LoVo (cell line): ENCODE data around the gene OR4N2.
"Not testable (repeated sequence)": the region's sequence is repeated elsewhere in the genome, so short reads cannot be mapped to it uniquely, and the experiment has no call there.

Source experiments
- DNase-seq: peaks from one replicate; pipeline ENCODE4 v3.0.0-alpha.2; 2016; ENCODE audit warnings: low spot score

The OR4N2 gene, protein sequence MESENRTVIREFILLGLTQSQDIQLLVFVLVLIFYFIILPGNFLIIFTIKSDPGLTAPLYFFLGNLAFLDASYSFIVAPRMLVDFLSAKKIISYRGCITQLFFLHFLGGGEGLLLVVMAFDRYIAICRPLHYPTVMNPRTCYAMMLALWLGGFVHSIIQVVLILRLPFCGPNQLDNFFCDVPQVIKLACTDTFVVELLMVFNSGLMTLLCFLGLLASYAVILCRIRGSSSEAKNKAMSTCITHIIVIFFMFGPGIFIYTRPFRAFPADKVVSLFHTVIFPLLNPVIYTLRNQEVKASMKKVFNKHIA

GRCh38 chr14:19803470-19803869, at the start of gene OR4N2:
OR4N2 (plus strand) TSS chr14:19803770; CDS start chr14:19827449, 23,679 bp downstream.
- DNase-seq, result not testable (repeated sequence)

DNA sequence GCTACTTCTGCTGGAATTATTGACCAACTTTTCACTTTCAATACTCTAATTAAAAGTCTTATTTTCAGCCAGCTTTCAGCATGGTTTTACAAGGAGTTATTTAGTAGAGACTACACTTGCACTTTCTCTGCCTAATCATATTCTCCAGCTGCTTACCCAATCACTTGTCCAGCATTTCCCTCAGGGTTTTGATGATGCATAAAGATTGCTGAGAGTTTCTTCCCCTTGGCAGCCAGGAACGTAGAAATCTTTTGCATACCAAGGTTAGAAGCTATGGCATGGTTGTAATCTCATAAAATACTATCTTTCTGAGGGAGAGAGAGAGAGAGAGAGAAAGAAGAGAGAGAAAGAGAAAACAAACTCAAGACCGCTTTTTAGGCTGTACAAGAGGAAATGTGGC, 49.4 kb upstream of the OR4N2 start:
- no peak for DNase-seq

DNA sequence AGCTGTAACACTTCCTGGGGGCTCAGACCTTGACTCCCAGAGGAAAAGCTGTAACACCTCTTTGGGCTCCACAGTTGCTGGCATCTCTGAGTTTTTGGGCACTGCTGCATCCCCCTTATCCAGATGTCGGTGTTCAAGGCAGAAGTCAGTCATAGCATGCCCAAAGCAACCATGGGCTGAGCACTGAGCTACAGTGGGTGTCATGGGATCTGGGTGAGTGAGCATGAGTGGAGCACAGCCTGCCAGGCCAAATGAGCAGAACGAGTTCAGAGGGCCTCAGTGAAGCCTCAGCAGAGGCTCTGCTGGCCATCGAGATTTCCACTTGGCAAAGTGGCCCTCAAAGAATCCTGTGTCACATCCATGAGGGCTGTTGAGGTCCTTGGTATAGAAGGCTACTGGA, 32.1 kb upstream of the OR4N2 start:
- not testable (repeated sequence) for DNase-seq

DNA sequence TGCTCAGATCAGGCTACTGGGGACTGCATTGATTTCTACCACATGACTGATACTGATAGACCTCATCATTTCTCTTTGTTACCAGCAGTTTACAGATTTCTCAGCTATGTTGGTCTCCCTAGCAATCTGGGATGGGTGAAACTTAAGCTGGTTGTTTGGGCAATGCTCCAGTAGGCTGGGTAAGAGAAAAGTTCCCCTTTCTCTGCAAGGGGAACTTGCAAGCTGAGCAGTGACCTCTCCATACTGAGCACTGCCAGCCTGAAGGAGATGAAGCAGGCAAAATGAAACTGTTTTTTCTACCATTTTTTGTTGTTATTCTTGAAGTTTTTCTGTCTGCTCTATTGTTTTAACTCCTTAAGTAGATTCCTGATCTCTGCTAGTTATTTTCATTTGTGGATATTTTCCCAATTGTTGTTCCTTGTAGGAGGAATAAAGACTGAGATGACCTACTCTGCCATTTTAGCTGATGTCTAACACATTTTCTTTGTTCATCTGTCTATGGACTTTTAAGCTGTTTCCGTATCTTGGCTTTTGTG, 31.6 kb upstream of the OR4N2 start:
- DNase-seq, result no peak

GRCh38 chr14:19772454-19772853, 31.1 kb upstream of the OR4N2 start:
- DNase-seq, result not testable (repeated sequence)

- DNase-seq, result not testable (repeated sequence)
These were observed 30.4 kb upstream of the OR4N2 start, which contains the start of gene OR4M1 for GRCh38 chr14:19773204-19773603. OR4M1 (plus strand) TSS chr14:19773504; CDS start chr14:19780323, 6,819 bp downstream.

- DNase-seq, result no peak
These were observed 28.0 kb upstream of the OR4N2 start for GRCh38 chr14:19775587-19775986.

GRCh38 chr14:19785848-19786247, 17.7 kb upstream of the OR4N2 start:
- not testable (repeated sequence) for DNase-seq

- DNase-seq, result not testable (repeated sequence)
These were observed 16.3 kb upstream of the OR4N2 start for GRCh38 chr14:19787318-19787717.

DNA sequence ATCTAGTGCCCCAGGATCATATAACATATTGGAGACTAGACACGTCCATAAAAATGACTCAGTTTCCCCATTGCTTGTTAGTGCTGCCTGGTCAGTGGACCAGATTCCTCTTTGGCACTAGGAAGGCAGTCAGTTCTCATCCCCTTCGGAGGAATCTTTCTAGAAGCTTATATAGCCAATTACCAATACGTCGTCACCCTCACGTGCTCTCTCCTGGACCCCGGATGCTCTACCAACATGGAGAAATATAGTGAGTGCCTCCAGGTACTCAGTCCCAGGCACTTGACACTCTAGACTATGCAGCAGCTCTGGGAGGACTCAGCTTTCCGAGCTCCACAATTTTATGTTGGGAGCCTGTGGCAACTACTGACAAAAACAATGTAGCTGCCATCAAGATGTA, 15.4 kb upstream of the OR4N2 start:
- not testable (repeated sequence) for DNase-seq

- DNase-seq, result not testable (repeated sequence)
These were observed 7.0 kb upstream of the OR4N2 start for GRCh38 chr14:19796520-19797108.

- DNase-seq, result no peak
These were observed 3.7 kb upstream of the OR4N2 start for GRCh38 chr14:19799880-19800279.

GRCh38 chr14:19800282-19801117, 3.1 kb upstream of the OR4N2 start:
- DNase-seq, result no peak

- DNase-seq, result no peak
These were observed 2.5 kb upstream of the OR4N2 start for GRCh38 chr14:19801118-19801464.

DNA sequence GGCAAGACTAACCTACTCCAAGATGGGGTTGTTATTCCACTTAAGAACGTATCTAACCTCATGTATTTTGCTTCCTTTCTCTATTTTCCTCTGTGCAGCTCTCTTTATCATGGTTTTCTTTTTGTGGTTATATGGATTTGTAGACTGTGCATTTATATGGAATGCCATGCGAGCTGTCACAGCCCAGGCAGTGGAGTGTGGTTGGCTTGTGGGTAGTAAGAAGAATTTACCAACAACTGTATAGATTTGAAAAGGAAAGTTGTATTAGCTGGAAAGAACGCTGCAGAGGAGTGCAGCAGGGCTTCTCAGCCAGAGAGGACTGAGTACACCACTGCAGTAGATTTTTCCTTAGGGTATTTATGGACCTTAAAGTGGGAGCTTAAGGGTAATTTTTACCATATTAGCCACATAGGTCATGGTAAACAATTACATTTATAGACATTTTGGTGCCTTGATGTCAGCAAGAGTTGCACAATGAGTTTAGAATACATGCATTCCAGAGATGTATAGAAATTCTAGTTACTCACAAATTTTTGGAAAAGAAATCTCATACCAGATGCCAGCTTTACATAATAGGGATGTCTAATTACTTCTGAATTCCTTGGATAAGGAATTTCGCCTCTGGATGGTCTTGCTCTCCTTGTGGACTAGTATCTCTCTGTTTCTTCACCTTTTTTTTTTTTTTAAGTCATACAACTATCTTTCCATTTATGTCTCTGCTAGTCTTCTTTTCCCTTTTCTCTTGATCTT, 9.8 kb downstream of the OR4N2 start:
- DNase-seq, result not testable (repeated sequence)

DNA sequence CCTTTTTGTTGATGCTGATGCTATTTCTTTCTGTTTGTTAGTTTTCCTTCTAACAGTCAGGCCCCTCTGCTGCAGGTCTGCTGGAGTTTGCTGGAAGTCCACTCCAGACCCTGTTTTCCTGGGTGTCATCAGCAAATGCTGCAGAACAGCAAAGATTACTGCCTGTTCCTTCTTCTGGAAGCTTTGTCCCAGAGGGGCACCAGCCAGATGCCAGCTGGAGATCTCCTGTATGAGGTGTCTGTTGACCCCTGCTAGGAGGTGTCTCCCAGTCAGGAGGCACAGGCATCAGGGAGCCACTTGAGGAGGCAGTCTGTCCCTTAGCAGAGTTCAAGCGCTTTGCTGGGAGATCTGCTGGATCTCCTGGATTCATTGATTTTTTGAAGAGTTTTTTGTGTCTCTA, 16.3 kb downstream of the OR4N2 start:
- not testable (repeated sequence) for DNase-seq

GRCh38 chr14:19821016-19821415, 17.4 kb downstream of the OR4N2 start:
- not testable (repeated sequence) for DNase-seq

GRCh38 chr14:19823178-19823577, 19.6 kb downstream of the OR4N2 start:
- no peak for DNase-seq

GRCh38 chr14:19823765-19824164, 20.2 kb downstream of the OR4N2 start:
- no peak for DNase-seq

- not testable (repeated sequence) for DNase-seq
These were observed 24.2 kb downstream of the OR4N2 start for GRCh38 chr14:19827626-19828244.

GRCh38 chr14:19828314-19828713, 24.7 kb downstream of the OR4N2 start:
- DNase-seq, result no peak
